ENCODE measurements around the gene LRRFIP2.

Gene LRRFIP2

DNA sequence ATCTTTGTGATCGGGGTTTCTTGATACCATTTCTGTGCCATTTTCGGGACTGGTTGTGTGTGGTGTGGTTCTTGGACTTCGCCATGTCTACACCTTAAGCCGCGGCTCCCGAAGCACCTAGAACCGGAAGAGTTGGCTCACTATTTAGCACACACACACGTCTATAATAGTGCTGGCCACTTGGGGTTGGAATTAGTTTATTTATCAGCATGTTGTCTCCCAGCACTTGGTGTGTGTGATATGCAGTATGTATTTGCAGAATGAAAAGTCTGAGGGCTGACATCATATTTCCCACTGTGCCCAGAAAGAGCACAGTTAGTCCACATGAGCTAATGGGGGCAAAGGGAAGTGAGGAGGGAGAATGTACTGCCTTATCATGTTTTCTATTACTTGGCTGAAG is 157.5 kb downstream of the LRRFIP2 start:
- DNase-seq: no peak

- DNase-seq: no peak
Measured at GRCh38 chr3:37015642-37016041, 158.7 kb downstream of the LRRFIP2 start.

- no peak for DNase-seq
Measured at GRCh38 chr3:37014620-37015019, 159.8 kb downstream of the LRRFIP2 start.
